Right lobe of liver (tissue), 4 donors: ENCODE measurements around the gene TRPM6.

Experiments used
- CTCF ChIP-seq, 4 donors: fragments of 200-600 bp in 3 of 4; fragments of 450-650 bp in 1 of 4; IDR thresholded peaks; one replicate each; pipeline versions ENCODE4 v1.5.1 to v1.8.0; 2016 to 2022; ENCODE audit warnings: antibody characterized with exemption in 4 of 4, mild to moderate bottlenecking in 2 of 4
- POLR2A ChIP-seq: fragments of 450-650 bp; IDR thresholded peaks from one replicate; pipeline ENCODE4 v1.6.1; 2017; ENCODE audit warnings: antibody characterized with exemption, mild to moderate bottlenecking
- donor health status: DM: no; HTN: no; CAD: no.
- donor health status: DM: no; HTN: no; CAD: no.
- donor health status: DM: no; HTN: yes; CAD: no.

GRCh38 chr9:74748966-74749365, 138.8 kb downstream of the TRPM6 start:
- no peak for TF ChIP-seq CTCF (IDR thresholded peaks at IDR 0.05)
- no peak for TF ChIP-seq POLR2A
